H1 (cell line): ENCODE data around the gene DAO. TPM values are rescaled to one million over a fixed set of nuclear protein-coding genes. Genes with fewer than 3 reads are reported as not detected.

Experiments used
- CTCF ChIA-PET: fragments of 300-600 bp; sonication (Branson Sonifier 250); formaldehyde crosslinking; loops from one replicate; lab custom pipeline; 2021; ENCODE audit not compliant: partially characterized antibody; lab: Charles Lee
- POLR2A ChIA-PET: fragments of 300-600 bp; sonication (Branson Sonifier 250); formaldehyde crosslinking; loops from one replicate; lab custom pipeline; 2021; ENCODE audit warnings: inconsistent platforms; ENCODE audit not compliant: partially characterized antibody; lab: Charles Lee
- DNase-seq, 2 experiments: peaks; one replicate each; pipeline versions ENCODE4 v3.0.0 to v3.0.0-alpha.2; 2010 to 2022; ENCODE audit warnings: low spot score in 2 of 2, low read depth in 1 of 2, mixed read lengths in 1 of 2
- FAIRE-seq: peaks from 2 replicates; lab custom pipeline; 2011; peaks lifted over from hg19 to GRCh38; lab: Jason Lieb, UNC
- H2AFZ ChIP-seq: 2 replicates; pipeline ENCODE4 v1.8.1; 2012; ENCODE audit warnings: low read length, inconsistent platforms
- H2AK5ac ChIP-seq: 2 replicates; pipeline ENCODE4 v1.6.1; 2013; ENCODE audit warnings: low read depth, low read length
- H2BK120ac ChIP-seq: replicated peaks from 2 replicates; pipeline ENCODE3; 2013; ENCODE audit warnings: low read depth, low read length, inconsistent platforms
- H2BK12ac ChIP-seq: 2 replicates; pipeline ENCODE4 v1.6.1; 2013; ENCODE audit warnings: low read depth, low read length
- H2BK15ac ChIP-seq: 2 replicates; pipeline ENCODE4 v1.6.1; 2013; ENCODE audit warnings: low read length
- H2BK20ac ChIP-seq: 2 replicates; pipeline ENCODE4 v1.6.1; 2013; ENCODE audit warnings: low read length
- H2BK5ac ChIP-seq: 2 replicates; pipeline ENCODE4 v1.6.1; 2013; ENCODE audit warnings: low read depth, low read length
- H3K14ac ChIP-seq: 2 replicates; pipeline ENCODE4 v1.6.1; 2013; ENCODE audit warnings: inconsistent platforms; ENCODE audit not compliant: insufficient read length
- H3K18ac ChIP-seq: 2 replicates; pipeline ENCODE4 v1.6.1; 2013; ENCODE audit warnings: low read length; ENCODE audit errors: extremely low read depth
- H3K23ac ChIP-seq: 2 replicates; pipeline ENCODE4 v1.6.1; 2013; ENCODE audit warnings: inconsistent platforms; ENCODE audit not compliant: insufficient read length
- H3K23me2 ChIP-seq: 2 replicates; pipeline ENCODE4 v1.6.1; 2013; ENCODE audit warnings: low read depth, low read length
- H3K27ac ChIP-seq: 2 replicates; pipeline ENCODE4 v1.6.1; 2011; ENCODE audit warnings: low read depth, low read length, inconsistent platforms
- H3K27me3 ChIP-seq, 4 experiments: replicated peaks in 1 of 4; 1 replicate in 1 of 4; 2 replicates in 3 of 4; pipeline versions ENCODE4 v1.6.1 to v1.8.1; 2011 to 2013; ENCODE audit warnings: low read length in 3 of 4, mild to moderate bottlenecking in 3 of 4, inconsistent platforms in 2 of 4, mixed read lengths in 2 of 4, moderate library complexity in 1 of 4; ENCODE audit not compliant: control insufficient read depth in 3 of 4, insufficient read depth in 3 of 4; ENCODE audit errors: extremely low read depth in 1 of 4
- H3K36me3 ChIP-seq, 4 experiments: 2 replicates each; pipeline versions ENCODE4 v1.6.1 to v1.8.1; 2011 to 2013; ENCODE audit warnings: mild to moderate bottlenecking in 4 of 4, low read length in 3 of 4, moderate library complexity in 2 of 4, control low read depth in 1 of 4, inconsistent platforms in 1 of 4; ENCODE audit not compliant: insufficient read depth in 4 of 4, control insufficient read depth in 2 of 4
- H3K4ac ChIP-seq: replicated peaks from 2 replicates; pipeline ENCODE3; 2013; ENCODE audit warnings: low read length, low read depth, mixed read lengths, inconsistent platforms; ENCODE audit not compliant: insufficient read length
- H3K4me1 ChIP-seq, 4 experiments: replicated peaks in 1 of 4; 1 replicate in 1 of 4; 2 replicates in 3 of 4; pipeline versions ENCODE4 v1.6.1 to v1.8.1; 2011 to 2013; ENCODE audit warnings: low read length in 3 of 4, inconsistent platforms in 2 of 4, mixed read lengths in 1 of 4; ENCODE audit not compliant: insufficient read depth in 4 of 4, control insufficient read depth in 3 of 4
- H3K4me2 ChIP-seq, 2 experiments: 2 replicates each; pipeline versions ENCODE4 v1.6.1 to v1.8.1; 2011 to 2013; ENCODE audit warnings: low read depth in 2 of 2, low read length in 2 of 2, control low read depth in 1 of 2, inconsistent platforms in 1 of 2, mild to moderate bottlenecking in 1 of 2; ENCODE audit not compliant: insufficient read depth in 1 of 2
- H3K4me3 ChIP-seq, 4 experiments: fragments of 200-600, 300-600 bp in 1 of 4; sonication (generic), shearing (Covaris generic), sonication (Bioruptor Twin) in 1 of 4; 2 replicates each; pipeline versions ENCODE4 v1.5.1 to v1.8.1; 2011 to 2016; ENCODE audit warnings: low read length in 4 of 4, low read depth in 3 of 4, control low read depth in 2 of 4, inconsistent platforms in 2 of 4, mild to moderate bottlenecking in 2 of 4, mixed read lengths in 1 of 4, moderate library complexity in 1 of 4; ENCODE audit not compliant: insufficient read depth in 2 of 4; ENCODE audit errors: extremely low read depth in 1 of 4
- H3K56ac ChIP-seq: replicated peaks from 2 replicates; pipeline ENCODE3; 2013; ENCODE audit warnings: low read depth, mild to moderate bottlenecking, mixed read lengths, low read length, inconsistent platforms; ENCODE audit not compliant: insufficient read length
- H3K79me1 ChIP-seq: 2 replicates; pipeline ENCODE4 v1.6.1; 2013; ENCODE audit warnings: low read depth, low read length, control low read depth
- H3K79me2 ChIP-seq, 2 experiments: 2 replicates each; pipeline versions ENCODE4 v1.6.1 to v1.8.1; 2012 to 2013; ENCODE audit warnings: low read length in 2 of 2, mild to moderate bottlenecking in 2 of 2, inconsistent platforms in 1 of 2; ENCODE audit not compliant: insufficient read depth in 2 of 2, control insufficient read depth in 1 of 2
- H3K9ac ChIP-seq, 4 experiments: replicated peaks in 1 of 4; 1 replicate in 1 of 4; 2 replicates in 3 of 4; pipeline versions ENCODE4 v1.6.1 to v1.8.1; 2011 to 2013; ENCODE audit warnings: low read depth in 3 of 4, low read length in 3 of 4, control low read depth in 2 of 4, mild to moderate bottlenecking in 2 of 4, moderate library complexity in 2 of 4, inconsistent platforms in 1 of 4; ENCODE audit errors: extremely low read depth in 1 of 4
- H3K9me3 ChIP-seq, 2 experiments: 2 replicates each; pipeline versions ENCODE4 v1.6.1 to v1.8.1; 2012 to 2013; ENCODE audit warnings: mild to moderate bottlenecking in 2 of 2, moderate library complexity in 2 of 2, control low read depth in 1 of 2, inconsistent platforms in 1 of 2, low read depth in 1 of 2, low read length in 1 of 2, mixed read lengths in 1 of 2; ENCODE audit not compliant: insufficient read depth in 2 of 2
- H4K20me1 ChIP-seq, 2 experiments: replicated peaks in 1 of 2; 2 replicates each; pipeline versions ENCODE3 to v1.8.1; 2011 to 2013; ENCODE audit warnings: inconsistent platforms in 2 of 2, low read length in 2 of 2, mild to moderate bottlenecking in 1 of 2; ENCODE audit not compliant: insufficient read depth in 2 of 2, control insufficient read depth in 1 of 2
- H4K5ac ChIP-seq: 2 replicates; pipeline ENCODE4 v1.6.1; 2013; ENCODE audit warnings: low read length, low read depth, mixed read lengths, inconsistent platforms; ENCODE audit not compliant: insufficient read length
- H4K8ac ChIP-seq: 2 replicates; pipeline ENCODE4 v1.8.0; 2013; ENCODE audit warnings: mild to moderate bottlenecking, moderate library complexity, low read length, inconsistent platforms; ENCODE audit not compliant: insufficient read depth; ENCODE audit errors: extremely low read depth
- H4K91ac ChIP-seq: replicated peaks from 2 replicates; pipeline ENCODE3; 2013; ENCODE audit warnings: low read length, mixed read lengths, inconsistent platforms; ENCODE audit not compliant: insufficient read length
- CEBPB ChIP-seq: IDR thresholded peaks from 2 replicates; pipeline ENCODE4 v1.6.1; 2012; ENCODE audit warnings: low read depth, low read length
- CREB1 ChIP-seq: IDR thresholded peaks from 2 replicates; pipeline ENCODE4 v1.6.1; 2012; ENCODE audit warnings: inconsistent platforms
- GTF2F1 ChIP-seq: IDR thresholded peaks from 2 replicates; pipeline ENCODE4 v1.6.1; 2012; ENCODE audit warnings: low read depth, low read length, improper control_type of control experiment, borderline replicate concordance
- JUND ChIP-seq: IDR thresholded peaks from 2 replicates; pipeline ENCODE4 v1.6.1; 2011; ENCODE audit warnings: mild to moderate bottlenecking, improper control_type of control experiment, low read length
- MAFK ChIP-seq: IDR thresholded peaks from 2 replicates; pipeline ENCODE4 v1.6.1; 2012; ENCODE audit warnings: low read depth, mild to moderate bottlenecking, improper control_type of control experiment, low read length
- PHF8 ChIP-seq: fragments of 200-600 bp; sonication (generic); conservative IDR thresholded peaks from 2 replicates; pipeline ENCODE4 v1.7.1; 2012; ENCODE audit warnings: low read depth, mild to moderate bottlenecking, inconsistent platforms, low read length, moderate library complexity
- RAD21 ChIP-seq, 2 experiments: IDR thresholded peaks in 1 of 2; conservative IDR thresholded peaks in 1 of 2; 2 replicates each; pipeline ENCODE4 v1.6.1; 2011; ENCODE audit warnings: low read depth in 2 of 2, low read length in 2 of 2, improper control_type of control experiment in 1 of 2, inconsistent platforms in 1 of 2, mild to moderate bottlenecking in 1 of 2, moderate library complexity in 1 of 2
- RFX5 ChIP-seq: IDR thresholded peaks from 2 replicates; pipeline ENCODE4 v1.6.1; 2011; ENCODE audit warnings: low read depth, low read length, improper control_type of control experiment, borderline replicate concordance
- SIN3A ChIP-seq, 2 experiments: IDR thresholded peaks in 1 of 2; conservative IDR thresholded peaks in 1 of 2; 2 replicates each; pipeline ENCODE4 v1.6.1; 2011 to 2012; ENCODE audit warnings: low read length in 2 of 2, improper control_type of control experiment in 1 of 2, low read depth in 1 of 2, mild to moderate bottlenecking in 1 of 2
- SRF ChIP-seq: IDR thresholded peaks from 2 replicates; pipeline ENCODE4 v1.6.1; 2011; ENCODE audit warnings: mild to moderate bottlenecking, low read depth, low read length, moderate library complexity
- TAF1 ChIP-seq: IDR thresholded peaks from 2 replicates; pipeline ENCODE4 v1.6.1; 2011; ENCODE audit warnings: mild to moderate bottlenecking, low read depth, low read length
- ZNF274 ChIP-seq: IDR thresholded peaks from 2 replicates; pipeline ENCODE4 v1.7.0; 2012; ENCODE audit warnings: low read length, borderline replicate concordance; ENCODE audit errors: extremely low read depth
- WGBS, 2 experiments: shearing (Covaris generic) in 1 of 2; methylation state at CpG; one replicate each; pipeline versions ENCODE4 v1.1.6 to v1.1.7; 2013 to 2015; ENCODE audit warnings: low lambda C conversion rate in 2 of 2, mixed read lengths in 2 of 2, inconsistent platforms in 1 of 2, low coverage in 1 of 2, missing lambda C conversion rate in 1 of 2; ENCODE audit not compliant: insufficient replicate concordance in 2 of 2, insufficient coverage in 1 of 2, insufficient read length in 1 of 2; ENCODE audit errors: extremely low coverage in 1 of 2, missing lambda C conversion rate in 1 of 2; 5-methylcytosine and 5-hydroxymethylcytosine counted together
- polyA plus RNA-seq, 7 experiments: library from polyadenylated mRNA; depleted of rRNA in 3 of 7; stranded (reverse) in 5 of 7; unstranded in 2 of 7; fragments of >200 nt in 5 of 7; fragments of 200-250 nt in 2 of 7; gene quantifications; 1 replicate in 5 of 7; 2 replicates in 1 of 7; 4 replicates in 1 of 7; pipeline versions ENCODE4 v1.2.1 to v1.2.3, GENCODE V29; 2011 to 2013; ENCODE audit warnings: missing spikeins in 2 of 7, mixed read lengths in 2 of 7
- total RNA-seq: library from RNA; stranded (reverse); fragmentation: NEBNext Ultra II Directional; extraction: Animal tissue kit (Norgen Biotek cat#: 25700); gene quantifications from 2 replicates; pipeline ENCODE4 v1.2.1, GENCODE V29; 2021
- TF ChIP-seq, protein P1 (sequence below): IDR thresholded peaks from 2 replicates; pipeline ENCODE4 v1.6.1; 2012; ENCODE audit warnings: inconsistent platforms

DAO gene
- total and polyA plus RNA-seq, 2 of the 8 experiments (the other 6 are each of a cell fraction or from before 2014, with no cell fraction given) = not detected

DNA sequence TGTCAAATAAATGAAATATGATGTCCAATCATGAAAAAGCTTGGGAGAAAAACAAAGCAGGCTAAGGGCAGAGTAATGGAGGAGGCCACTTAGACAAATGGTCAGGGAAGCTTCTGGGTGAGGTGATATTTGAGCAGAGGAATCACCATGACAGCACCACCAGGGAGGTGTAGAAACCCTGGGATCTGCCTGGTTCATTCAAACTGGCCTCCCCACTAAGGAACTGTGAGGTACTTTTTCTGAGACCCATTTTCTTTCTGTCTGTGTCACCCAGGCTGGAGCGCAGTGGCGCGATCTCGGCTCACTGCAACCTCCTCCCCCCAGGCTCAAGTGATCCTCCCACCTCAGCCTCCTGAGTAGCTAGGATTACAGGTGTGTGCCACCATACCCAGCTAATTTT is 14.7 kb upstream of the DAO start:
- no peak overlapping the region for H3K23ac ChIP-seq
- no peaks in the 10 kb centered on the region for H3K79me2 ChIP-seq
- H3K4me2 ChIP-seq = no peak overlapping the region
- FAIRE-seq = no peak
- H2AK5ac ChIP-seq = no peak overlapping the region
- no peak for DNase-seq
- H3K4me3 ChIP-seq = no peak overlapping the region
- H2BK5ac ChIP-seq = no peak overlapping the region
- no peak overlapping the region for H4K5ac ChIP-seq
- H3K14ac ChIP-seq = no peak overlapping the region
- CTCF ChIA-PET = interaction anchor here (1.2 to 2.0 kb wide), 2 partner anchors 19 to 25 kb away, joined by 3 to 5 read pairs; no protein-coding TSS in a partner anchor
- no peak overlapping the region for H2BK20ac ChIP-seq
- no peaks in the 10 kb centered on the region for H3K27me3 ChIP-seq
- no peaks in the 10 kb centered on the region for H3K4me1 ChIP-seq
- H3K9me3 ChIP-seq = no peaks in the 10 kb centered on the region
- no peak overlapping the region for H2BK120ac ChIP-seq
- no peak for TF ChIP-seq TAF1
- TF ChIP-seq RFX5 = no peak
- no peak for TF ChIP-seq JUND
- TF ChIP-seq CEBPB = no peak
- TF ChIP-seq ZNF274 = no peak
- TF ChIP-seq SIN3A (conservative IDR thresholded peaks at IDR 0.05 in 1 of 2, IDR thresholded peaks at IDR 0.05 in 1 of 2; ENCODE audit: low read depth in 1 of 2, low read length in 2 of 2) = no peak
- no peak for TF ChIP-seq RAD21 (IDR thresholded peaks at IDR 0.05 in 1 of 2, conservative IDR thresholded peaks at IDR 0.05 in 1 of 2; ENCODE audit: low read depth in 2 of 2, low read length in 2 of 2)
- no peak for TF ChIP-seq MAFK
- no peak for TF ChIP-seq CREB1
- TF ChIP-seq SRF = no peak
- no peak for TF ChIP-seq GTF2F1
- no peak for TF ChIP-seq PHF8
- TF ChIP-seq, protein P1, sequence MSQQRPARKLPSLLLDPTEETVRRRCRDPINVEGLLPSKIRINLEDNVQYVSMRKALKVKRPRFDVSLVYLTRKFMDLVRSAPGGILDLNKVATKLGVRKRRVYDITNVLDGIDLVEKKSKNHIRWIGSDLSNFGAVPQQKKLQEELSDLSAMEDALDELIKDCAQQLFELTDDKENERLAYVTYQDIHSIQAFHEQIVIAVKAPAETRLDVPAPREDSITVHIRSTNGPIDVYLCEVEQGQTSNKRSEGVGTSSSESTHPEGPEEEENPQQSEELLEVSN = no peak
- TF ChIP-seq, all 59 proteins: peak for 0
- Histone ChIP-seq H2AFZ (no peak overlapping the region), H3K23me2 (no peaks in the 10 kb centered on the region), H2BK15ac (no peak overlapping the region), H3K36me3 (no peaks in the 10 kb centered on the region), H2BK12ac (no peak overlapping the region), H3K27ac (no peak overlapping the region), H4K91ac (no peak overlapping the region), H4K20me1 (no peaks in the 10 kb centered on the region), H3K9ac (no peak overlapping the region), H3K56ac (no peak overlapping the region), H3K79me1 (no peaks in the 10 kb centered on the region), H3K18ac (no peak overlapping the region), H3K4ac (no peak overlapping the region), H4K8ac (no peak overlapping the region)
- WGBS, 2 experiments = 83% methylated on average over 1 of the region's 4 CpGs; no CpG with 5 or more reads in 1 of the 2 experiments
- POLR2A ChIA-PET = no interaction called here
